ENCODE results near the gene SLC2A6. TPM values are rescaled to one million over a fixed set of nuclear protein-coding genes. Genes with fewer than 3 reads are reported as not detected.
A peak's percentile ranks its signal among the peaks of the same experiment; 100 is the strongest.

SLC2A6 gene
- total RNA-seq, 1 donor from 2014 or later, result 24.3 TPM

DNA sequence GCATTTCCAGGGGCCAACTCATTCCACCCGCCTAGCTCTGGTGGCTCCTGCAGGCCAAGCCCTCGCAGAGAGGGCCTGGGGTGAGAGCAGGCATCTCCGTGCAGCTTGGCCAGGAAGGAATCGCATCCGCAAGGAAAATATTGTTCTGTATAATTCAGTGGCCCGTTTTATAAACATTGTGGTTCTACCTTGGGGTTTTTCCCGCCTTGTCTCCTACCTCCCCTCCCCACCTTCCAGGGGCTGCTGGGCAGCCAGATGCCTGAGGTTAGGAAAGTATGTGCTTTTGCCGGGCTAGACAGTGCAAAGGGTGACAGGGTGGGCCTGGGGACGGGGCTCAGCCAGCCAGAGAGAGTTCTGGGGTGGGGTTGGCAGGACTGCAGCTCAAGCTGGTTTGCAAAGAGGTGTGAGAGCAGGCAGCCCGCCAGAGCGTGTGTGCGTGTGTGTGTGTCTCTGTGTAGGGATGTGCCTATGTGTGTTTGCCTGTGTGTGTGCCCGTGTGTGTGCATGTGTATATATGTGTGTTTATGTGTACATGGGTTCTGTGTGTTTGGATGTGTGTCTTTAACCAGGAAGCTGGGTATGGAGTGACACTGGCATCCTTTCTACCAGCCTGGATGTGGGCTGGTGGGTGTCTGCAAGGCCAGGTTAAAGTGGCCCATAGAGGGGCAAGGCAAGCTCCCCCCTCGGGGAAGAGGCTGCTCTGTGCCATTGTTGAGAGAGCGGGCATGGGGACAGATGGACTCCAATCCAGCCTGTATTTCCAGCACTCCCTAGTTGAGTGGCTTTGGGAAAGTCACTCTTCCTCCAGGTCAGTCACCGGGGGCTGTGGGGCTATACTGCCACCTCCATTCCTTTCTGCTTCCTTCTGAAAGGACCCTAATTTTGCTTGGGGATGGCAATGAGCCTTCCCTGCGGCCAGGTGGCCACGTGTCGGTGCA lies 10.6 kb upstream of the SLC2A6 start:
- DNase-seq (ENCODE audit: low read depth), result peak; percentile 53
- FAIRE-seq, result no peak
- H3K4me3 Mint-ChIP-seq (ENCODE audit: unreplicated experiment), result peak overlapping the region; percentile 25
- no peak overlapping the region for H3K9ac ChIP-seq (ENCODE audit: low read length)
- no peaks in the 10 kb centered on the region for H3K79me2 ChIP-seq (ENCODE audit: insufficient read depth, low read length)
- H3K36me3 Mint-ChIP-seq (ENCODE audit: low read depth, unreplicated experiment), result no peaks in the 10 kb centered on the region
- H3K27me3 ChIP-seq (ENCODE audit: insufficient read depth, low read length), result no peaks in the 10 kb centered on the region
- H3K27ac Mint-ChIP-seq (ENCODE audit: unreplicated experiment), result peak overlapping the region; percentile 50
- H3K36me3 ChIP-seq (ENCODE audit: insufficient read depth, low read length), result no peaks in the 10 kb centered on the region
- H3K9me3 ChIP-seq (ENCODE audit: insufficient read depth, low read depth, low read length), result no peaks in the 10 kb centered on the region
- no peak overlapping the region for H2AFZ ChIP-seq (ENCODE audit: low read depth, low read length)
- H3K4me1 ChIP-seq (ENCODE audit: insufficient read depth, low read length), result peaks cover 6% of the 10 kb centered on the region
- no peaks in the 10 kb centered on the region for H4K20me1 ChIP-seq (ENCODE audit: insufficient read depth, low read length)
- no peak for TF ChIP-seq EZH2 (IDR thresholded peaks at IDR 0.05; ENCODE audit: insufficient read depth, low read length)
- TF ChIP-seq, protein P1, sequence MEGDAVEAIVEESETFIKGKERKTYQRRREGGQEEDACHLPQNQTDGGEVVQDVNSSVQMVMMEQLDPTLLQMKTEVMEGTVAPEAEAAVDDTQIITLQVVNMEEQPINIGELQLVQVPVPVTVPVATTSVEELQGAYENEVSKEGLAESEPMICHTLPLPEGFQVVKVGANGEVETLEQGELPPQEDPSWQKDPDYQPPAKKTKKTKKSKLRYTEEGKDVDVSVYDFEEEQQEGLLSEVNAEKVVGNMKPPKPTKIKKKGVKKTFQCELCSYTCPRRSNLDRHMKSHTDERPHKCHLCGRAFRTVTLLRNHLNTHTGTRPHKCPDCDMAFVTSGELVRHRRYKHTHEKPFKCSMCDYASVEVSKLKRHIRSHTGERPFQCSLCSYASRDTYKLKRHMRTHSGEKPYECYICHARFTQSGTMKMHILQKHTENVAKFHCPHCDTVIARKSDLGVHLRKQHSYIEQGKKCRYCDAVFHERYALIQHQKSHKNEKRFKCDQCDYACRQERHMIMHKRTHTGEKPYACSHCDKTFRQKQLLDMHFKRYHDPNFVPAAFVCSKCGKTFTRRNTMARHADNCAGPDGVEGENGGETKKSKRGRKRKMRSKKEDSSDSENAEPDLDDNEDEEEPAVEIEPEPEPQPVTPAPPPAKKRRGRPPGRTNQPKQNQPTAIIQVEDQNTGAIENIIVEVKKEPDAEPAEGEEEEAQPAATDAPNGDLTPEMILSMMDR (IDR thresholded peaks at IDR 0.05; ENCODE audit: insufficient read depth, low read depth, low read length), result no peak
- H3K27me3 Mint-ChIP-seq (ENCODE audit: low read depth, unreplicated experiment), result peaks cover 8% of the 10 kb centered on the region
- no peak overlapping the region for H3K27ac ChIP-seq (ENCODE audit: low read depth, low read length)
- peaks cover 10% of the 10 kb centered on the region for H3K4me1 Mint-ChIP-seq (ENCODE audit: low read depth, unreplicated experiment)
- H3K4me3 ChIP-seq (ENCODE audit: insufficient read depth, low read depth, low read length), result no peak overlapping the region
- H3K4me2 ChIP-seq (ENCODE audit: low read length), result no peak overlapping the region
- H3K9me3 Mint-ChIP-seq (ENCODE audit: unreplicated experiment), result peaks cover 2% of the 10 kb centered on the region

DNA sequence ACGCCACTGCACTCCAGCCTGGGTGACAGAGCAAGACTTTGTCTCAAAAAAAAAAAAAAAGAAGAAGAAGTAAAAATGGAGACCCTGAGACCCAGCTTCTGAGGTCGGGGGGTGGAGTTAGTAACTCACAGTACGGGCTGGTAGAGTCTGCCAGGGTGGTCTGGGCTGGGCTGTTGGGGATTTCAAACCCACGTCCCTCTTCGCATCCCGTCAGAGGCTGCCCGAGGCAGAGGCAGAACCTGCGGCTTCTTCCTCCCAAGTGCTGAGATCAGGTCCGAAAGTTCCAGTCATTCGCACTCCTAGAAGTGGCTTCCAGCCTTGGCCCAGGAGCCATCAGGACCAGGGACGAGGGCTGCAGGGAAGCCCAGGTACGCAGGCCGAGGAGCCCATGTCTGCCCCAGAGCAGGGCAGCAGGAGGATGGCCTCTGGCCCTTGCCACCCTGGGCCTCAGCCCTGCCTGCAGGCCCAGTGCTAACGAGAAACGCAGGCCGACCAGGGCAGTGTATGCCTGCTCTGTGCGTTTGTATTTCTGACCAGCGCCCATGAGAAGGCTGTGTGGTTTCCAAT lies 9.9 kb upstream of the SLC2A6 start:
- Mint-ChIP-seq H3K36me3 (ENCODE audit: low read depth, unreplicated experiment) (no peaks in the 10 kb centered on the region), H3K4me3 (ENCODE audit: unreplicated experiment) (no peak overlapping the region), H3K27me3 (ENCODE audit: low read depth, unreplicated experiment) (peaks cover 6% of the 10 kb centered on the region), H3K4me1 (ENCODE audit: low read depth, unreplicated experiment) (peaks cover 10% of the 10 kb centered on the region), H3K9me3 (ENCODE audit: unreplicated experiment) (peaks cover 2% of the 10 kb centered on the region), H3K27ac (ENCODE audit: unreplicated experiment) (no peak overlapping the region)
- Histone ChIP-seq H3K4me1 (ENCODE audit: insufficient read depth, low read length) (peaks cover 6% of the 10 kb centered on the region), H3K27me3 (ENCODE audit: insufficient read depth, low read length) (no peaks in the 10 kb centered on the region), H3K4me2 (ENCODE audit: low read length) (no peak overlapping the region), H3K4me3 (ENCODE audit: insufficient read depth, low read depth, low read length) (no peak overlapping the region), H3K27ac (ENCODE audit: low read depth, low read length) (no peak overlapping the region), H2AFZ (ENCODE audit: low read depth, low read length) (no peak overlapping the region), H3K36me3 (ENCODE audit: insufficient read depth, low read length) (no peaks in the 10 kb centered on the region), H3K79me2 (ENCODE audit: insufficient read depth, low read length) (no peaks in the 10 kb centered on the region), H4K20me1 (ENCODE audit: insufficient read depth, low read length) (no peaks in the 10 kb centered on the region), H3K9me3 (ENCODE audit: insufficient read depth, low read depth, low read length) (no peaks in the 10 kb centered on the region), H3K9ac (ENCODE audit: low read length) (no peak overlapping the region)
- DNase-seq (ENCODE audit: low read depth) (no peak), FAIRE-seq (no peak)
- TF ChIP-seq, protein P1 (IDR thresholded peaks at IDR 0.05; ENCODE audit: insufficient read depth, low read depth, low read length), result no peak
- no peak for TF ChIP-seq EZH2 (IDR thresholded peaks at IDR 0.05; ENCODE audit: insufficient read depth, low read length)

All from astrocyte (in vitro differentiated cells and primary cell).